DOHH2 (cell line): ENCODE results near the gene BAG5.

Experiments used
- EZH2phosphoT487 ChIP-seq: fragments of 200-600 bp; sonication (generic); IDR thresholded peaks from 2 replicates; pipeline ENCODE4 v1.6.1; 2017; ENCODE audit warnings: borderline replicate concordance, mild to moderate bottlenecking, antibody characterized with exemption, low read length, moderate library complexity, mixed read lengths
- TF ChIP-seq, protein P1 (sequence below): fragments of 200-600 bp; sonication (generic); IDR thresholded peaks from one replicate; pipeline ENCODE4 v1.5.1; 2014; ENCODE audit warnings: antibody characterized with exemption, mild to moderate bottlenecking, low read depth, low read length; ENCODE audit not compliant: poor library complexity, severe bottlenecking

DNA sequence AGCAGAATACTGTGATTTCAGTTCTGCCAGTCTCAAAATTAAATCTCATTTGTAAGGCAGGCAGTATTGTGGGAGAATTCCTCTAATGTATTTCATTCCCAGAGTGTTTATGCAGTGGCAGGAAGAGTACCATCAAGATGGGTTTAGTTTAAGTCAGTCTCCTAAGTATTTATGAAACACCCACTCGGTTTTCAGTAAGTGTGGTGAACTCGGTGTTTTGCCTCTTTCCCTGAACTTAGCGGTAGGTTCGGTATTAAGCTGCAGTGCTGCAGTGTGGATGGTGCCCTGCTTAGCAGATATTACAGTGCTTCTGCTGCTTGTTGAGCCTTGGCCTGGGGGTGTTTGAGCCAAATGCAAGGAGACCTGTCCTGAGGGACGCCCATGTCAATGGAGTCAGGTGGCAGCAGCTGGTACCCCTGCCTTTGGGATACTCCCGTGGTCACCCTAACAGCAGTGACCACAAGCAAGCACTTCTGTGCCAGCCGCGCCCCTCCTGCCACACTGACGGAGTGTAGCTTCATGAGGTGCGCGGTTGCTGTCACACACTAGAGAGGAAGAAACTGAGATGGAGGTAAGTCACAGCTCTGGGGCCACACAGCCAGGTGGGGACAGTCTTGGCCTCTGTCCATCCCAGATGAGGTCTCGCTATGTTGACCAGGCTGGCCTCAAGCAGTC lies 16.1 kb upstream of the BAG5 start:
- TF ChIP-seq, protein P1, sequence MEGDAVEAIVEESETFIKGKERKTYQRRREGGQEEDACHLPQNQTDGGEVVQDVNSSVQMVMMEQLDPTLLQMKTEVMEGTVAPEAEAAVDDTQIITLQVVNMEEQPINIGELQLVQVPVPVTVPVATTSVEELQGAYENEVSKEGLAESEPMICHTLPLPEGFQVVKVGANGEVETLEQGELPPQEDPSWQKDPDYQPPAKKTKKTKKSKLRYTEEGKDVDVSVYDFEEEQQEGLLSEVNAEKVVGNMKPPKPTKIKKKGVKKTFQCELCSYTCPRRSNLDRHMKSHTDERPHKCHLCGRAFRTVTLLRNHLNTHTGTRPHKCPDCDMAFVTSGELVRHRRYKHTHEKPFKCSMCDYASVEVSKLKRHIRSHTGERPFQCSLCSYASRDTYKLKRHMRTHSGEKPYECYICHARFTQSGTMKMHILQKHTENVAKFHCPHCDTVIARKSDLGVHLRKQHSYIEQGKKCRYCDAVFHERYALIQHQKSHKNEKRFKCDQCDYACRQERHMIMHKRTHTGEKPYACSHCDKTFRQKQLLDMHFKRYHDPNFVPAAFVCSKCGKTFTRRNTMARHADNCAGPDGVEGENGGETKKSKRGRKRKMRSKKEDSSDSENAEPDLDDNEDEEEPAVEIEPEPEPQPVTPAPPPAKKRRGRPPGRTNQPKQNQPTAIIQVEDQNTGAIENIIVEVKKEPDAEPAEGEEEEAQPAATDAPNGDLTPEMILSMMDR = no peak
- TF ChIP-seq EZH2phosphoT487 = no peak
